Calu3 (cell line): Measurements from ENCODE around the gene EMC9. TPM values are rescaled to one million over a fixed set of nuclear protein-coding genes. Genes with fewer than 3 reads are reported as not detected.
"Not testable (repeated sequence)": the region's sequence is repeated elsewhere in the genome, so short reads cannot be mapped to it uniquely, and the experiment has no call there.

Experiments used
- BruUV-seq: library from RNA; stranded (reverse); fragments of 400-500 nt; replicated peaks from 2 replicates; lab custom pipeline; 2021; lab: Mats Ljungman, UMichigan
- CTCF ChIA-PET: fragments of 300-600 bp; sonication (Branson Sonifier 250); formaldehyde crosslinking; loops from one replicate; lab custom pipeline; 2022; ENCODE audit warnings: antibody characterized with exemption; lab: Charles Lee
- DNase-seq: peaks from one replicate; pipeline ENCODE4 v3.0.0; 2022
- H3K27ac Mint-ChIP-seq: one replicate; pipeline ENCODE4 v1.8.0; 2022; ENCODE audit warnings: mixed read lengths; ENCODE audit not compliant: unreplicated experiment
- H3K27me3 Mint-ChIP-seq: one replicate; pipeline ENCODE4 v1.8.0; 2022; ENCODE audit warnings: mixed read lengths; ENCODE audit not compliant: unreplicated experiment
- H3K36me3 Mint-ChIP-seq: one replicate; pipeline ENCODE4 v1.8.0; 2022; ENCODE audit warnings: mild to moderate bottlenecking, moderate library complexity, mixed read lengths; ENCODE audit not compliant: insufficient read depth, unreplicated experiment
- H3K4me1 Mint-ChIP-seq: one replicate; pipeline ENCODE4 v1.8.0; 2022; ENCODE audit warnings: mild to moderate bottlenecking, low read depth, mixed read lengths; ENCODE audit not compliant: unreplicated experiment
- H3K4me3 Mint-ChIP-seq: one replicate; pipeline ENCODE4 v1.8.0; 2022; ENCODE audit warnings: mild to moderate bottlenecking, low read depth, moderate library complexity, mixed read lengths; ENCODE audit not compliant: unreplicated experiment
- H3K9me3 Mint-ChIP-seq: one replicate; pipeline ENCODE4 v1.8.0; 2022; ENCODE audit warnings: low read depth, mixed read lengths; ENCODE audit not compliant: unreplicated experiment
- CTCF ChIP-seq: fragments of 200-600 bp; IDR thresholded peaks from one replicate; pipeline ENCODE4 v1.8.0; 2022; ENCODE audit warnings: antibody characterized with exemption; ENCODE audit not compliant: unreplicated experiment
- intact Hi-C: fragments of 100-400 bp; cut with micrococcal nuclease; formaldehyde crosslinking; loops from one replicate; pipeline ENCODE4 v1.10.0; 2022; ENCODE audit not compliant: unreplicated experiment
- total RNA-seq: library from RNA; stranded (reverse); gene quantifications from 2 replicates; pipeline ENCODE4 v1.2.3, GENCODE V29; 2022

Gene EMC9
- total RNA-seq, 1 experiment from 2014 or later = 38.0 TPM

GRCh38 chr14:24110060-24110459, 31.3 kb downstream of the EMC9 start:
- Mint-ChIP-seq H3K4me1 (peaks cover 5% of the 10 kb centered on the region), H3K9me3 (no peaks in the 10 kb centered on the region), H3K27ac (no peak overlapping the region), H3K4me3 (no peak overlapping the region), H3K36me3 (peaks cover 17% of the 10 kb centered on the region), H3K27me3 (no peaks in the 10 kb centered on the region)
- no TSS peak for BruUV-seq
- DNase-seq = peak; percentile 48
- TF ChIP-seq CTCF = no peak
- CTCF ChIA-PET = interaction anchor here (1.1 to 3.6 kb wide), 5 partner anchors 16 to 53 kb away, joined by 3 to 64 read pairs (median 6); partner anchors contain the start of genes EMC9, IRF9, PCK2 and PSME1
- intact Hi-C loops = no loop called here

- CTCF ChIA-PET = interaction anchor here (0.6 to 3.6 kb wide), 13 partner anchors 11 to 134 kb away, joined by 3 to 64 read pairs (median 5); partner anchors contain the start of genes EMC9, IRF9, MDP1 and PCK2
- Mint-ChIP-seq H3K4me1 (peaks cover 5% of the 10 kb centered on the region), H3K9me3 (no peaks in the 10 kb centered on the region), H3K27ac (no peak overlapping the region), H3K27me3 (no peaks in the 10 kb centered on the region), H3K36me3 (peaks cover 16% of the 10 kb centered on the region), H3K4me3 (no peak overlapping the region)
- intact Hi-C loops = loop anchor here (1.0 kb wide), 1 partner anchor 50 kb away; no protein-coding TSS in a partner anchor
- DNase-seq = no peak
- BruUV-seq = no TSS peak
- TF ChIP-seq CTCF = no peak
Observed at GRCh38 chr14:24108336-24108874, 33.0 kb downstream of the EMC9 start.

- no peak for TF ChIP-seq CTCF
- H3K27me3 Mint-ChIP-seq = no peaks in the 10 kb centered on the region
- intact Hi-C loops = no loop called here
- no peak overlapping the region for H3K27ac Mint-ChIP-seq
- no TSS peak for BruUV-seq
- DNase-seq = no peak
- H3K4me1 Mint-ChIP-seq = peaks cover 5% of the 10 kb centered on the region
- H3K4me3 Mint-ChIP-seq = no peak overlapping the region
- H3K36me3 Mint-ChIP-seq = peaks cover 26% of the 10 kb centered on the region
- H3K9me3 Mint-ChIP-seq = no peaks in the 10 kb centered on the region
- CTCF ChIA-PET = interaction anchor here (3.6 kb wide), 1 partner anchor 13 kb away, joined by 45 read pairs; the partner anchor contains the start of gene PCK2
Observed at GRCh38 chr14:24106672-24107271, 34.6 kb downstream of the EMC9 start.

- H3K36me3 Mint-ChIP-seq = peaks cover 33% of the 10 kb centered on the region
- H3K27me3 Mint-ChIP-seq, intact Hi-C loops, H3K4me1 Mint-ChIP-seq, H3K9me3 Mint-ChIP-seq, H3K4me3 Mint-ChIP-seq, CTCF ChIA-PET, DNase-seq, H3K27ac Mint-ChIP-seq, BruUV-seq: not testable (repeated sequence)
Observed at GRCh38 chr14:24105609-24106239, 35.7 kb downstream of the EMC9 start.
